CD4-positive, alpha-beta T cell treated with Interleukin-4 for 4 hours (primary cell): ENCODE results near the gene NMUR2.

Experiments
- DNase-seq: peaks from one replicate; pipeline ENCODE4 v3.0.0-alpha.2; 2020

Gene NMUR2

GRCh38 chr5:152405145-152405544, at the start of gene NMUR2:
NMUR2 (minus strand) TSS chr5:152405279; CDS start chr5:152405113, 166 bp downstream.
- no peak for DNase-seq

GRCh38 chr5:152443935-152444334, 38.9 kb upstream of the NMUR2 start:
- DNase-seq: no peak

- DNase-seq: no peak
These were observed 34.7 kb upstream of the NMUR2 start for GRCh38 chr5:152439791-152440190.

- DNase-seq: no peak
These were observed 32.8 kb upstream of the NMUR2 start for GRCh38 chr5:152437866-152438265.

GRCh38 chr5:152427721-152428120, 22.6 kb upstream of the NMUR2 start:
- DNase-seq: no peak

- no peak for DNase-seq
These were observed 20.0 kb upstream of the NMUR2 start for GRCh38 chr5:152425083-152425482.

- DNase-seq: no peak
These were observed 19.4 kb upstream of the NMUR2 start for GRCh38 chr5:152424501-152424900.

- DNase-seq: no peak
These were observed 17.0 kb upstream of the NMUR2 start for GRCh38 chr5:152422081-152422480.

- no peak for DNase-seq
These were observed 7.0 kb upstream of the NMUR2 start for GRCh38 chr5:152412129-152412528.

GRCh38 chr5:152406082-152406481, 1.0 kb upstream of the NMUR2 start:
- DNase-seq: no peak

GRCh38 chr5:152404494-152404893, 585 bp downstream of the NMUR2 start:
- no peak for DNase-seq

GRCh38 chr5:152403046-152403445, 2.0 kb downstream of the NMUR2 start:
- no peak for DNase-seq

GRCh38 chr5:152400846-152401245, 4.2 kb downstream of the NMUR2 start:
- DNase-seq: no peak

- no peak for DNase-seq
These were observed 7.5 kb downstream of the NMUR2 start for GRCh38 chr5:152397581-152397980.

GRCh38 chr5:152393441-152393840, 11.6 kb downstream of the NMUR2 start:
- DNase-seq: no peak

GRCh38 chr5:152389208-152389849, 15.8 kb downstream of the NMUR2 start:
- no peak for DNase-seq

GRCh38 chr5:152388610-152389009, 16.5 kb downstream of the NMUR2 start:
- no peak for DNase-seq

GRCh38 chr5:152380415-152381123, 24.5 kb downstream of the NMUR2 start:
- DNase-seq: no peak

GRCh38 chr5:152379331-152379730, 25.7 kb downstream of the NMUR2 start:
- no peak for DNase-seq

- DNase-seq: no peak
These were observed 26.3 kb downstream of the NMUR2 start for GRCh38 chr5:152378730-152379129.

GRCh38 chr5:152376886-152377285, 28.2 kb downstream of the NMUR2 start:
- no peak for DNase-seq

GRCh38 chr5:152374711-152375275, 30.3 kb downstream of the NMUR2 start:
- DNase-seq: no peak

GRCh38 chr5:152372875-152373274, 32.2 kb downstream of the NMUR2 start:
- no peak for DNase-seq

- DNase-seq: no peak
These were observed 35.8 kb downstream of the NMUR2 start for GRCh38 chr5:152369298-152369697.
